ELR (cell line): ENCODE results near the gene ASB5.
A peak's percentile ranks its signal among the peaks of the same experiment; 100 is the strongest.
"Not testable (repeated sequence)": the region's sequence is repeated elsewhere in the genome, so short reads cannot be mapped to it uniquely, and the experiment has no call there.

Experiments
- DNase-seq: peaks from one replicate; pipeline ENCODE4 v3.0.0-alpha.2; 2015; ENCODE audit warnings: low read depth

Gene ASB5

GRCh38 chr4:176222149-176222548, 46.9 kb downstream of the ASB5 start:
- DNase-seq = no peak

- DNase-seq = no peak
Measured at GRCh38 chr4:176217510-176217909, 51.5 kb downstream of the ASB5 start.

DNA sequence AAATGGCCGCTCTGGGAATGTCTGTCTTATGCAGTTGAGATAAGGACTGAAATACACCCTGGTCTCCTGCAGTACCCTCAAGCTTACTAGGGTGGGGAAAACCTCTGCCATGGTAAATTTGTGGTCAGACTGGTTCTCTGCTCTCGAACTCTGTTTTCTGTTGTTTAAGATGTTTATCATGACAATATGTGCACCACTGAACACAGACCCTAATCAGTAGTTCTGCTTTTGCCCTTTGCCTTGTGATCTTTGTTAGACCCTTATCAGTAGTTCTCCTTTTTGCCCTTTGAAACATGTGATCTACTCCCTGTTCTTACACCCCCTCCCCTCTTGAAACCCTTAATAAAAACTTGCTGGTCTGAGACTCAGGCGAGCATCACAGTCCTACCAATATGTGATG, 56.7 kb downstream of the ASB5 start:
- not testable (repeated sequence) for DNase-seq

DNA sequence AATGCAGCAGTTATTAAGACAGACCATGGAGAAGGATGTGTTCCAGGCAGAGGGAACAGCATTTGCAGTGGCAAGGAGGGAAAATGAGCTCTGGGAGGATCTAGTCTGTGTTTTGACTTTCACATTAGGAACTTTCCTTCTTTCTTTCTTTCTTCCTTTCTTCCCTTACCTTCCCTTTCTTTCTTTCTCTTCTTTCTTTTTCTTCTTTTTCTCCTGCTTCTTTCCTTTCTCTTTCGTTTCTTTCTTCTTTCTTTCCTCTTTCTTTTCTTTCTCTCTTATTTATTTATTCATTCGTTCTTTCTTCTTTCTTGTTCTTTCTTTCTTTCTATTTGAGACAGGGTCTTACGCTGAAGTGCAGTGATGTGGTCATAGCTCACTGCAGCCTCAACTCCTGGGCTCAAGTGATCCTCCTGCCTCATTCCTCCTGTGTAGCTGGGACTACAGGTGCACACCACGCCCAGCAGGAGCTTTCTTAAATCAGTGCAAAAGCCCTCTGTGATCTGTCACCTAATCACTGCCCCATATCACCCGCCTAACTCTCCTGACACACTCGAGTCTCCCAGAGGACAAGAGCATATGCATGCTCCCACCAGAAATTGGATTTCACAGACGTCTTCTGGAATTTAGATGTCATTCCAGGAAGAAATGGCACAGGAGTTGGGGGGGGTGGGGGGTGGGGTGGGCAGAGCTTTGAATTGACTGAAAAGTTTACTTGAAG, 58.3 kb downstream of the ASB5 start:
- DNase-seq = no peak

DNA sequence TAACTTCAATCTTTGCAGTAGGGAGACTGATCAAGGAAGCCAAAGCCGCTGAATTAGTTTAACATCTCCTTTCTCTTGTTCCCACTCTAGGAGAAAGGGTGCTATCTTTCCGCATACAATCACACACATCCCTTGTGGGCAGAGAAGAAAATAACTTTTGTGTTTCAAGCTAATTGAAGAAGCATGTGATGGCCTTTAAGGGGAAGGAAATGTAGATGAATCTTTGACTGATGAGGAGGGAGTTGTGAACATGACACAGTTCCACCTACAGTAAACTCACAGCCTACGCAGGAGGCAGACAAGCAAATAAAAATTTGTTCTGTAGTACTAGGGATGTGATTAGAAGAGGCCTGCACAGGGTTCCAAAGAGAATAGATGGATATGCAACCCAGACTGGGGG, 58.9 kb downstream of the ASB5 start:
- no peak for DNase-seq

DNA sequence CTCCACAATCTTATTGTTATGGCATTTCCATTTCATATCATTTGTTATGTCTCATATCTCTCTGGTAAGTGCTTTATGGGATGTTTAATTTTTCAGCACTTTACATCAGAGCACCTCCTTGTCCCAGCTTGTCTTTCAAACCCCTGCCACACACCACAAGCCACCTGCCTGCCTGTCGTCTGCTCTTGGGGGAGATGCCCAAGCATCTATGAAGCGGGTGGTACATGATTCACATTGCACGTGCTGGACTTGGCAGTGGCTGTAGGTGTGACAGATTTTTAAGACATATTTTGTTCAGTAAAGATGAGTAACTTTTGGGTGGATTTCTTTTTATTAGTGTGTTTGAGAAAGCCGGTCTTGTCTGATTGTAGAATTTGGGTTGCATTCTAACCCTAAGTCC, 59.5 kb downstream of the ASB5 start:
- DNase-seq = no peak

DNA sequence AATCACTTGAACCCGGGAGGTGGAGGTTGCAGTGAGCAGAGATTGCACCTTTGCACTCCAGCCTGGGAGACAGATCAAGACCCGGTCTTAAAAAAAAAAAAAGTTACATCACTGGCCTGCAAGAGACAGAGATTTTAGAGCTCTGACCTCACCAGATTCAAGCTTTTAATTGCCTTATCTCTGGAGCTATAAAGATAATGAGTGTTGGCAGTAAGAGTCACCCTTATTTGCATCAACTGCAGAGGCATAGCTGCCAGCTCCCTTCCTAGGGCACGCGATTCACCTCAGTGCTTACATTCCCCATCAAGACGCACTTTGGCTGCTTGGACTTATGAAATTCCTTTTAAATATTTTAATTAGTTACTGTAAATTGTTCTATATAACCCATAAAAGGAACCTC, 61.2 kb downstream of the ASB5 start:
- DNase-seq = no peak

- no peak for DNase-seq
Measured at GRCh38 chr4:176205299-176205698, 63.7 kb downstream of the ASB5 start.

DNA sequence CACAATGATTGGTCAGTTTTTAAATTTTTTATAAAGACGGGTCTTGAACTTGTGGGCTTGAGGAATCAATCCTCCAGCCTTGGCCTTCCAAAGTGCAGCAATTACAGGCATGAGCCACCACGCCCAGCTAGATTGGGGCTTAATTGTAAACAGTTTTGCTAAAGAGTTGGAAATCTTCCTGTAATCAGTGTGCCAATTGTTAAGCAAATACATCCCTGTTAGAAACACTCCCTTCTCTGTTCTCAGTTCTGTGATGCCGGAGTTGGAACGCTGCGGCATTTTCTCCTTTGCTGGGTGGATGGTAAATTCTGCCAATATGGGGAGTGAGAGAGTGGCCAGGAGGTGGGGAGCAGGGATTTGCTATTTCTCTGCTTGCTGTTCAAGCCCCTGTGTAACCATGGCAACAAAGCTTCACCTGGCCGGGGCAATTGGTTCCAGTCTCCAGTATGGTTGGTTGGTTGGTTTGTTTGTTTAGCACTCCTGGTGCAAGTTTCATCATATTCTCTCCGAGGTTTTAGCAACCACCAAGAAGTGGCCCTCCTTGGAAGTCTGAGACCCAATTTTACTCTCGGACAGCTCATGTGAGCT, 70.6 kb downstream of the ASB5 start:
- no peak for DNase-seq

- peak; percentile 92 for DNase-seq
Measured at GRCh38 chr4:176195184-176195978, 73.6 kb downstream of the ASB5 start, which contains the start of gene SPATA4. Gene SPATA4, minus strand, starts transcription at chr4:176195585. Its CDS starts 23 bp downstream, at chr4:176195562.

DNA sequence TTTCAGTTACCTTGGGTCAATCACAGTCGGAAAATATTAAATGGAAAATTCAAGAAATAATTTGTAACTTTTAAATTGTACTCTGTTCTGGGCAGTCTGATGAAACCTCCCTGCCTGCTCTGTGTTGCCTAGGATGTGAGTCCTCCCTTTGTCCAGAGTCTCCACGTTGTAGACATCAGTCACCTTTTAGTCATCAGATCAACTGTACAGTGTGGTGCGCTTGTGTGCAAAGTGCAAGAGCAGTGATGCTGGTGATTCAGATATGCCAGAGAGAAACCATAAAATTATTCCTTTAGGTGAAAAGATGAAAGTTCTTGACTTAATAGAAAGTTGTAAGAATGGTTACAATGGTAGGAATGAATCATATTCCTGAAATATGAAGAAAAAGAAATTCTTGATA, 75.1 kb downstream of the ASB5 start:
- peak; percentile 95 for DNase-seq

DNA sequence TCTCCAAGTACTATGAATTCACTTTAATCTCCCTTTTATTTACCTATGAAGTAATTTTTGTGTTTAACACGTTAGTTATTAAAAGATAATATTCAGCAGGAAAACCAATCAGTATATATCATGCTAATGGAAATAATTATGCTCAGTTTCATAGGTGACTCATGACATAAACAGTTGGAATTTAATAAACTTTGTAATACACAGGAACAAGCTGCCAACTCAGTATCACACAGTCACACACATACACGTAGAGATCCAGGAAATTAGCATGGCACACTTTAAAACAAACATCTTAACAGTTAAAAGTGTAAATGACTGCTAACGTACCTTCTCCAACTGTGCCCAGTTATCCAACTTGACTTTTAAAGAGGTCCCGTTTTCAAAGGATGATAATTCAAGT, 75.9 kb downstream of the ASB5 start:
- peak; percentile 73 for DNase-seq

- DNase-seq = peak; percentile 61
Measured at GRCh38 chr4:176191974-176192373, 77.0 kb downstream of the ASB5 start.

GRCh38 chr4:176189891-176190795, 78.9 kb downstream of the ASB5 start:
- peak; percentile 10 for DNase-seq

GRCh38 chr4:176188654-176189053, 80.4 kb downstream of the ASB5 start:
- DNase-seq = peak; percentile 12

GRCh38 chr4:176187624-176188023, 81.4 kb downstream of the ASB5 start:
- DNase-seq = peak; percentile 78

DNA sequence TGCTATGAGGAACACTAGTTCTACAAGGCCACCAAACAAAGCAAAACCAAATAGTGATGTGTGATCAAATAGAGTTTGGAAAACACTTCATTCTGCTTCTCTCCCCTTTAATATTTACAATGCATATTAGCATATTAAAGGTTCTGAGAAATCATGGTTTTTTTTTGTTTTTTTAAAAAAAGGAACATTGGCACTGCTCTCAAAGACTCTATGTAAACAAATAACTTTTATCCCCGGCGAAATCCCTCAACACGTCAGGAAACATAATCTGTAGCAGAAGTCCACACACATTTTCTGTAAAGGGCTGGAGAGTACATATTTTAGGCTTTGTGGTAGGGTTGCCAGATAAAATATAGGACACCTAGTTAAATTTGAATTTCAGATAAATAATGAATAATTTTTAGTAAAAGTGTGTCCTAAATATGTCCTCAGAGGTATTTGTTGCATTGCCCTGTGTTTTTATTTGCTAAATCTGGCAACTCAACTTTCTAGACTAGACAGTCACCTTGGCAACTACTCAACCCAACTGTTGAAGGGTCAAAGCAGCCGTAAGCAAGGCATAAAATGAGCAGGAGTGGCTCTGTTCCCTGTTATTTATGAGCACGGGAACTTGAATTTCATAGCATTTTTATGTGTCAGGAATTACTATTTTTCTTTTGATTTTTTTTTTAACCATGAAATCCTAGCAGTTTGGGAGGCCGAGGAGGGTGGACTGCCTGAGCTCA, 82.2 kb downstream of the ASB5 start:
- no peak for DNase-seq

GRCh38 chr4:176186067-176186466, 83.0 kb downstream of the ASB5 start:
- DNase-seq = no peak

GRCh38 chr4:176185051-176185450, 84.0 kb downstream of the ASB5 start:
- peak; percentile 74 for DNase-seq
